HEK293T (cell line): Measurements from ENCODE around the gene NOL4L.

Experiments used
- CTCF ChIA-PET: fragments of 350-600 bp; formaldehyde crosslinking; extraction: SDS; loops from one replicate; lab custom pipeline; 2021; ENCODE audit warnings: antibody characterized with exemption, inconsistent platforms; lab: Yijun Ruan, JAX
- POLR2A ChIA-PET: fragments of 350-600 bp; formaldehyde crosslinking; extraction: SDS; loops from one replicate; lab custom pipeline; 2020; ENCODE audit warnings: antibody characterized with exemption, inconsistent platforms; lab: Yijun Ruan, JAX
- DNase-seq: peaks from one replicate; pipeline ENCODE4 v3.0.0; 2012; ENCODE audit warnings: mixed read lengths; ENCODE audit errors: extremely low spot score
- ARNT ChIP-seq: fragments of 450-650 bp; IDR thresholded peaks from 2 replicates; pipeline ENCODE4 v1.6.1; 2017; ENCODE audit warnings: mild to moderate bottlenecking
- BHLHE40 ChIP-seq: fragments of 450-650 bp; IDR thresholded peaks from 2 replicates; pipeline ENCODE4 v1.6.1; 2016; ENCODE audit warnings: mild to moderate bottlenecking, moderate library complexity, borderline replicate concordance
- CTBP1 ChIP-seq: fragments of 450-650 bp; IDR thresholded peaks from 2 replicates; pipeline ENCODE4 v1.6.1; 2016; ENCODE audit warnings: borderline replicate concordance
- ELF4 ChIP-seq: fragments of 450-650 bp; IDR thresholded peaks from 2 replicates; pipeline ENCODE4 v1.6.1; 2017; ENCODE audit warnings: antibody characterized with exemption
- FOXA1 ChIP-seq: fragments of 450-650 bp; IDR thresholded peaks from 2 replicates; pipeline ENCODE4 v1.6.1; 2016; ENCODE audit warnings: mild to moderate bottlenecking
- FOXK2 ChIP-seq: fragments of 450-650 bp; IDR thresholded peaks from 2 replicates; pipeline ENCODE4 v1.6.1; 2016; ENCODE audit warnings: mild to moderate bottlenecking
- FOXM1 ChIP-seq: fragments of 450-650 bp; IDR thresholded peaks from 2 replicates; pipeline ENCODE4 v1.6.1; 2017; ENCODE audit warnings: mild to moderate bottlenecking, borderline replicate concordance
- HDGF ChIP-seq: fragments of 450-650 bp; IDR thresholded peaks from 2 replicates; pipeline ENCODE4 v1.6.1; 2017; ENCODE audit warnings: antibody characterized with exemption, borderline replicate concordance
- L3MBTL2 ChIP-seq: fragments of 450-650 bp; conservative IDR thresholded peaks from 2 replicates; pipeline ENCODE4 v1.6.1; 2016; ENCODE audit warnings: mild to moderate bottlenecking
- LEF1 ChIP-seq: fragments of 450-650 bp; IDR thresholded peaks from 2 replicates; pipeline ENCODE4 v1.6.1; 2017; ENCODE audit warnings: mild to moderate bottlenecking, borderline replicate concordance
- NFRKB ChIP-seq: fragments of 450-650 bp; IDR thresholded peaks from 2 replicates; pipeline ENCODE4 v1.6.1; 2016; ENCODE audit warnings: mild to moderate bottlenecking, moderate library complexity
- SP1 ChIP-seq: fragments of 450-650 bp; IDR thresholded peaks from 2 replicates; pipeline ENCODE4 v1.6.1; 2017
- SUZ12 ChIP-seq: fragments of 450-650 bp; IDR thresholded peaks from 2 replicates; pipeline ENCODE4 v1.6.1; 2016; ENCODE audit warnings: mild to moderate bottlenecking
- TARDBP ChIP-seq: fragments of 450-650 bp; IDR thresholded peaks from 2 replicates; pipeline ENCODE4 v1.6.1; 2016
- ZNF384 ChIP-seq: fragments of 450-650 bp; IDR thresholded peaks from 2 replicates; pipeline ENCODE4 v1.6.1; 2016
- TF ChIP-seq, protein P1 (sequence below): fragments of 450-650 bp; IDR thresholded peaks from 2 replicates; pipeline ENCODE4 v1.6.1; 2016

The NOL4L gene

DNA sequence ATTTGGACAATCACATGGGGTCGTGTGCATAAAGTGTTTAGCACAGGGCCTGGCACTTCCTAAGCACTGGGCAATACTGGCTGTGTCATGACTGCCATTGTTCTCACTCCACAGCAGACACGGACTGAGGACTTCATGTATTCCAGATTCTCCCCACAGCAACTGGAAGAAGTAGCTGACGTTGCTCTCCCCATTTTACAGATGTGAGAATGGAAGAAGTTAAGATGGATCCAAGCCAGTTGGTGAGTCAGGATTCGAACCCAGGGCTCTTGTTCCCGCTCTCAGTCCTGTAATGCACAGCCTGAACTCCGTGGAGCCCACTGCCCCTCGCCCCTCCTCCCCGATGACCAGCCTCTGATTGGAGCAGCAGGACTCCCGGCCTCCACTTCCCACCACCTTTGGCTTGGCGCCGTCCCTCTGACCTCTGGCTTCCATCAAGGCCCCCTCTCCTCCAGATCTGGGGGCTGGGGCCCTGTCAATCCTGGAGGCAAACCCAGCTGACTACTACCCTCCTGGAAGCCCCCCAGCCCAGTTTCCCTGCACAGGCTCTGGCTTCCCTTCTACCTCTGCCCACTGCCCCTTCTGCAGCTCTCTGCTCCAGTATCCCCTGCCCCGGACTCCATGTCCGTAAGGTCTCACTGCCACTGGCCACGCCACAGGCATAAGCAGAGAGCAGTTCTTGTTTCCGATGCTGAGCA lies 12.7 kb downstream of the NOL4L start:
- no peak for TF ChIP-seq SP1
- TF ChIP-seq CTBP1 = no peak
- TF ChIP-seq ELF4 = no peak
- TF ChIP-seq NFRKB = no peak
- no peak for TF ChIP-seq TARDBP
- TF ChIP-seq LEF1 = no peak
- TF ChIP-seq FOXA1 = no peak
- no peak for TF ChIP-seq ZNF384
- no peak for TF ChIP-seq HDGF
- TF ChIP-seq, protein P1, sequence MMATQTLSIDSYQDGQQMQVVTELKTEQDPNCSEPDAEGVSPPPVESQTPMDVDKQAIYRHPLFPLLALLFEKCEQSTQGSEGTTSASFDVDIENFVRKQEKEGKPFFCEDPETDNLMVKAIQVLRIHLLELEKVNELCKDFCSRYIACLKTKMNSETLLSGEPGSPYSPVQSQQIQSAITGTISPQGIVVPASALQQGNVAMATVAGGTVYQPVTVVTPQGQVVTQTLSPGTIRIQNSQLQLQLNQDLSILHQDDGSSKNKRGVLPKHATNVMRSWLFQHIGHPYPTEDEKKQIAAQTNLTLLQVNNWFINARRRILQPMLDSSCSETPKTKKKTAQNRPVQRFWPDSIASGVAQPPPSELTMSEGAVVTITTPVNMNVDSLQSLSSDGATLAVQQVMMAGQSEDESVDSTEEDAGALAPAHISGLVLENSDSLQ = no peak
- TF ChIP-seq ARNT = no peak
- TF ChIP-seq FOXK2 = no peak
- DNase-seq = no peak
- ChIA-PET CTCF (no interaction called here), POLR2A (no interaction called here)

DNA sequence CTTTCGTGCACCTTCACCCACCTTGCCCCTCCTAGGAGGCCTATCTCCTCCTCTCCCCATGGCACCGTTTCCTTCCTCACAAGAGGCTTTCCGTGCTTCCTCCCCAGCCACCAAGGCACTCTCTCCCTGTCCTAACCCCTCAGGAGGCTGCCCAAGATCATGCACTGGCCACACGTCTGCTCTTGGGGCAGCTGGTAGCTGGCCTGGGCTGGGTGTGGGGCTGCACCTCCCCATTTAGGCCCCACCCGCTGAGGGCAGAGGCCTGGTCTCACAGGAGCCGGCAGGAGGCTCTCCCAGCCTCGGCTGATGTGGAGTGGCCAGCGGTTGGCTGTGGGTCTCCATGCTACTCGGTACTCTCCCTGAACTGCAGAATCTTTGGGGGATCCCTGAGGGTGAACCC lies 13.6 kb downstream of the NOL4L start:
- ChIA-PET POLR2A (no interaction called here), CTCF (no interaction called here)
- TF ChIP-seq LEF1 = no peak
- TF ChIP-seq, protein P1 = no peak
- TF ChIP-seq TARDBP = no peak
- TF ChIP-seq BHLHE40 = no peak
- TF ChIP-seq NFRKB = no peak
- TF ChIP-seq L3MBTL2 = no peak
- TF ChIP-seq CTBP1 = no peak
- no peak for TF ChIP-seq FOXK2
- TF ChIP-seq SP1 = no peak
- no peak for TF ChIP-seq SUZ12
- TF ChIP-seq ZNF384 = no peak
- no peak for TF ChIP-seq ARNT
- no peak for TF ChIP-seq FOXM1
- no peak for TF ChIP-seq FOXA1
- TF ChIP-seq HDGF = no peak
- no peak for TF ChIP-seq ELF4
- no peak for DNase-seq

DNA sequence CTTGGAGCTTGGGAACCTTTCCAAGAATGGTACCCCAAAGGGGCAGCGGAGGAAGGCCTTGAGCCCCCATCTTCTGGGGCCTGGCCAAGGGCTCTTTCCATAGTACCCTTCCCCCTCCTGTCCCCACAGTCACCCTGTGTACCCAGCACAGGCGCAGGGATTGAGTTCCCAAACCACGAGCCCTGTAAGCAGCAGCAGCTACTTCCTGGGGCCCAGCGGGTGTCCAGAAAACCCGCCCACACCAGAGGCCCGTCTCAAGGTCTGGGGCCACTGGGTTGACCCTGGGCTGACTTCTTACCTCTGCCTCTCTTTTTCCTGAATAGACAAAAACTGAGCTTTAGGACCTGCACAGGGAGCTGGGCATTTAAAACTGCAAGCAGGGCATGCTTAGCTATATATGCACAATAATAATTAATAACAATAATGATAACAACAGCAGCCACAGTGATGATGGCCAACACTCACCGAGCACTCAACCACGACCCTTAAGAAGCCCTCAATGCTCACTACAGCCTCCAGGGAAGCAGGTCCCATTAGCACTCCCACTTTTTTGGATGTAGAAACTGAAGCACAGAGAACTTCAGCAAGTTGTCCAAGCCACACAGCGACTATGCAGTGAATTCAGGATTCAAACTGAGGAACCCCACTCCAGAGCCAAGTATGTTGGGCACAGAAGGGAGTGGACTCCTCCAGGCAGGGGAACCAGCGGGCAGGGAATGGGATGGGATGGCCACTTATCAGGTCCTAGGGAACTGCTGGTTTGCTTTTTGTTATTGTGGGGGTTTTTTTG lies 14.5 kb downstream of the NOL4L start:
- ChIA-PET CTCF (no interaction called here), POLR2A (interaction anchor here (0.6 kb wide), 1 partner anchor 62 kb away, joined by 3 read pairs; no protein-coding TSS in a partner anchor)
- DNase-seq = no peak
- TF ChIP-seq TARDBP = no peak
- TF ChIP-seq HDGF = no peak
- TF ChIP-seq FOXA1 = no peak
- TF ChIP-seq L3MBTL2 = no peak
- TF ChIP-seq BHLHE40 = no peak
- TF ChIP-seq FOXK2 = no peak
- TF ChIP-seq SP1 = no peak
- TF ChIP-seq CTBP1 = no peak
- no peak for TF ChIP-seq SUZ12

DNA sequence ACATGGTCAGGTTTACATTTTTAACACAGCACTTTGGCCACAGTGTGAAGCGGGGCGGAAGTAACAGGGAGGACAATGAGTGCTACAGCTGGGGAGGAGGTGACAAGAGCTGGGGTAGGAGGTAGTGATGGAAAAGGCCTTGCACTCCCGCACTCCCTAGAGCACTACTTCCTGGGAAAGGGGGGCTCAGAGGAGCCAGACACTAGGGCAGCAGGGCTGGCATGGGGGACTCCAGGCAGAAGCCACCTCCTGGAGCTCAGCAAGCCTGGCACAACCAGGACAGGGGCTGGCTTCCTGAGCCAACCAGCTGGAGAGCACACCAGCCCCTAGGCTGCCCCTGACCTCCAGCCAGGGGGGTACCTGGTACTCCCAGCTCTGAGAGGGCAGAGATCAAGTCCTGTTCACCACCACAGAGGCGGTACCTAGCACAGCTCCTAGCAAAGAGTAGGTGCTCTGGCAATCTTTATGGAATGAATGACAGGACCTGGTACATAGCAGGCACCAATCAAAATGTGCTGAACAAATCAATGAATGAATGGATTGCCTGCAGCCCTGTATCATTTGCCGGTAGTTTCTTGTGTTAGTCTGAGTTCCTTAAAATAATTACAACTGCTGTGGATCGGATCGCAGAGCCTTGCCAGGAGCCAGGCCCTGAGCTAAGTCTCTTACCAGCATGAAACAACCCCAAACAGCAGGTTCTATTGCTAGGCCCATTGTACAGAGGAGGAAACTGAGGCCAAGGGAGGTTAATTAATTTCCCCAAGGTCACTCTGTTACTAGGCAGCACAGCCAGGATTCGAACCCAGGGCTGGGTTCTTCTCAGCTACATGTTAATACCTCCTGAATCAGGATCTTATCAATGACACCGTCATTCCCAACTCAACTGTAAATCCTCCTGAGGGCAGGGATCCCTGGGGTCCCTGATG lies 15.5 kb downstream of the NOL4L start:
- CTCF ChIA-PET = no interaction called here
- DNase-seq = no peak
- POLR2A ChIA-PET = interaction anchor here (0.6 kb wide), 1 partner anchor 61 kb away, joined by 3 read pairs; no protein-coding TSS in a partner anchor
- TF ChIP-seq ZNF384 (no peak), TARDBP (no peak), L3MBTL2 (no peak), SP1 (no peak), BHLHE40 (no peak), CTBP1 (no peak), ELF4 (no peak), FOXK2 (no peak)
- TF ChIP-seq, protein P1 = no peak

DNA sequence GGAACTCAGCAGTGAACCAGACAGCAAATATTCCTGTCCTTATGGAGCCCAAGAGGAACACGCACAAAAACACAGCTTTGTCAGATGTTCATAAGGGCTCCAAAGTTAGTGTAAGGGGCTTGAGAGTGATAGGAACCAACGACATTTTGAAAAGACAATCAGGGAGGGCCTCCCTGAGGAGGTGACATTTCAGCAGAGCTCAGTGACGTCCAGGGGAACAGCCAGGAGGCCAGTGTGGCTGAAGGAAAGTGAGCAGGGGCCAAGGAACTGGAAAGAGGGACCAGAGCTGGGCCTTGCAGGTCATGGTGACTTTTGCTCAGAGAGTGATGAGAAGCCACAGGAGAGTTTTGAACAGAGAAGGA lies 16.1 kb downstream of the NOL4L start:
- ChIA-PET CTCF (no interaction called here), POLR2A (no interaction called here)
- TF ChIP-seq FOXK2 (no peak), L3MBTL2 (no peak), TARDBP (no peak), SUZ12 (no peak), ZNF384 (no peak), NFRKB (no peak), LEF1 (no peak), SP1 (no peak)
- TF ChIP-seq, protein P1 = no peak
- no peak for DNase-seq
